CD4-positive, alpha-beta T cell treated with Interleukin-15 for 4 hours (primary cell): Measurements from ENCODE around the gene WNT7A.

ENCODE experiments used
- DNase-seq: peaks from one replicate; pipeline ENCODE4 v3.0.0-alpha.2; 2020; ENCODE audit warnings: low spot score

WNT7A gene

DNA sequence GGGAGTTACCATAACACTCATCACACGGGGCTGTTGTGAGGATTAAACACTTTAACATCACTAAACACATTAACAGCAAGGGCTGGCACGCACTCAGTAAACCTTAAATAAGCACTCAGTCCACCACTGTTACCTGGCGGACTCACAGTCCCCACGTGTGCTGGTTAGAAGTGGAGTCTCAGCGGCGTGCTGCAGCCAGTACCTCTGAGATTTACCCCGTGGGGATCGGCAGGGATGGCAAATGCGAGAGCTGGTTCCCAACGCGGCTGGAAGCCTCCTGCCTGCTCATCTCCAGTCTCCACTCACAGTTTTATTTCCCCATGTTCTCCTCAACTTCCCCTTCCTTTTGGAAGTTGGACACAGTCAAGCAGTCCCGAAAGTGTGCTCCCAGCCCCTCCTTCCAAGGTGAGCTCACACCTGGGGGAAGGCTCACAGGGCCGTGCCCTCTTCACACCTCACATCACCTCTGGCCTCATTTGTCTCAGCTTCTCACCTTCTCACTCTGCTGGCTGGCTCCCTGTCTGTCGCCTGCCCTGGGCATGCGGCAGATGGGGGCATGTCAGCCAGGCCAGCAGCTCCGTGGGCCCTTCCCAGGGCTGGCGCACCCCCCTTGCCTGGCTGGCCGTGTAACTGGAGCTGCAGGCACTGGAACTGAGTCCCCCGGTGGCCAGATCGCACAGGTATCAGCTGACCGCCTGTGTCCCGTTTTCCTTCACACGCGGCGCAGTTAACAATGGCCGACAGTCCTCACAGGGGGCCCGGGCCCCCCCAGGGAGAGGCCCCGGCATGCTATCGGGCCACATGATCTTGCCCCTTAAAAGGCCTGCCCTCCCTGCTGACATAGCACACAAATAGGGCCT is 87.1 kb downstream of the WNT7A start:
- no peak for DNase-seq

DNA sequence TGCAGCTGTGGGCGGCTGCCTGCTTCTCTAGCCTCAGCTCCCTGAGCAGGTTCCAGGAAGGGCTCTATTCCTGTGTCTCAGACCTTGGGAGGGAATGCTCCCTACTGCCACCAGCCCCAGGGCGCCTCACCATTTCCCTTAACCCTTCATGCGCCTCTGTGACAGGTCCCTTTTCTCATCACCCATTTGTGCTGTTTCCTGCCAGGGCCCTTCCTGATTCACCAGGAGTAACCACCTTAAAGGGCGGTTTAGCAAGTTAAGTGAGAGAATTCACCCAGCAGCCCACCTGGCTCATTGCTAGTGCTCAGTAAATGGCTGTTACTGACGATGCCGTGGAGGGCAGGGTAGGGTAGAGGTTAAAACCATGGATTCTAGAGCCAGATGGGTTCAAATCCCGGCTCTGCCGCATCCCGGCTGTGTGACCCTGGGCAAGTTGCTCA is 87.8 kb downstream of the WNT7A start:
- DNase-seq: no peak

DNA sequence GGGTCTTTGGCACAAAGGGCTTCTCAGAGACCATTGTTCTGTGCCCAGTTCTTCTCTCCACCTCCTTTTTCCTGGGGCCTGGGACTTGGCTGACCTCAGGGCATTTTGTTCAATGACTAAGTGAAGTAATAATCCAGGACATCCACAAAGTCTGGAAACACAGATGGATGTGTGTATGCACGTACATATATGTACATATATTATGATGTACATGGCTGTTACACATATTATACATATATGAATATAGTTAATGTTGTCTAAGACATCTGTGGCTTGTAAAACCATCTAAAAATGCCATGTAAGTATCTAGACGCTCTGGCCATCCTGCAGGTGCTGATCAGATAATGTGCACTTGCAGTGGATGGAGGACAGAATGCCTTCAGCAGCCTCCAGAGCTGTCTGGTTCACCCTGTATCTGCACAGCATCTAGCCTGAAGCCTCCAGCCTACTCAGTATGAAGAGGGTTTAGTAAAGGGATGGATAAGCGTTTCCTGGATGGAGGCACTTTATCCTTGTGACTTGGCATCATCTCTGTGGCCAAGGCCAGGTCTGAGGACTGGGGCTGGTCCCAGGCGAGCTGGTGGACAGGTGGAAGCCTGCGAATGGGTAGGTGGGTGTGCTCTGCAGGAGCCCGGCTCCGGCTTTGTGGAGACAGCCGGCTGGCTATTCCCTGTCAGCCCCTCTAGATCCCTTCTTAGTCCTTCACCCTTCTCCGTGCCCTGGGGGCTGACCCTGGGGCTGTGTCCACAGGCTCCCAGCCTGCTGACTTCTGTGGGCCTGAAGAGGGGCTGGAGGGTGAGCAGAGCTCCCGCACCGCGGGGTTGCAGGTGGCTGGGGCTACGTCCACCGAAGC is 88.4 kb downstream of the WNT7A start:
- DNase-seq: no peak

DNA sequence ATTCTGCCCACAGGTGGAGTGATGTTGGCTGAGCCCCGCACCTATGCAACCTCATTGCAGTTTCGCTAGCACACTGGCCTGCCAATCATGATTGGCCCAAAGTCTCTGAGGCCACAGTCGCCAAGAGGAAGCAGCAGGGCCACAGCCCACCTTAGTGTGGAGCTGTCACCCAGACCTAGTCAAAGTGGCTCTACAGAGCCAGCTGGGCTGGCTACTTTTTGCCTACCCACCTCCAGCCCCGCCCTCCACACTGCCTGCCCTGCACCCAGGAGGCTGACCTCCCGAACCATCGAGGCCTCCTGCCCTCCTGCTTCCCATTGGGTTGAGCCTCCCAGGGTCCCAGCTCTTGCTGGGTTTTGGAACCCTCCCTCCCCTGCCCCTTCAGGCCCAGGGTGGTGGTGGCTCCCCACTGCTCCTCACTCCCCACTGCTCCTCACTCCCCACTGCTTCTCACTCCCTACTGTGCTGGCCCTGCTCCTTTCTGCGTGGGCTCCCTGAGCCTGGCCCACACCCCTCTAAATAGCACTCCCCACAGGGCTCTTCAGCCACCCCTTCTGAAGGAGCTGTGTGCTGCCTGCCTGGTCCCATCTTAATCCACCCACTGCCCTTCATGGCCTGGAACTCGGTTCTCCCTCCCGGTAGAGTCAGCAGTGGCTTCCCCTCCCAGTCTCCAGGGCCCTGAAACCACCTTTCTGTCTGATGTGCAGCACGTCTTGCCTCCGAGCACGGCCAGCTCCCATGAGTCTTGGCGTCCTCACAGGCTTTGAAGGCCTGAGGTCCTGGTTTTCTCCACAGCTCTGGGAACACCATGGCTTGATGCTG is 89.3 kb downstream of the WNT7A start:
- no peak for DNase-seq

DNA sequence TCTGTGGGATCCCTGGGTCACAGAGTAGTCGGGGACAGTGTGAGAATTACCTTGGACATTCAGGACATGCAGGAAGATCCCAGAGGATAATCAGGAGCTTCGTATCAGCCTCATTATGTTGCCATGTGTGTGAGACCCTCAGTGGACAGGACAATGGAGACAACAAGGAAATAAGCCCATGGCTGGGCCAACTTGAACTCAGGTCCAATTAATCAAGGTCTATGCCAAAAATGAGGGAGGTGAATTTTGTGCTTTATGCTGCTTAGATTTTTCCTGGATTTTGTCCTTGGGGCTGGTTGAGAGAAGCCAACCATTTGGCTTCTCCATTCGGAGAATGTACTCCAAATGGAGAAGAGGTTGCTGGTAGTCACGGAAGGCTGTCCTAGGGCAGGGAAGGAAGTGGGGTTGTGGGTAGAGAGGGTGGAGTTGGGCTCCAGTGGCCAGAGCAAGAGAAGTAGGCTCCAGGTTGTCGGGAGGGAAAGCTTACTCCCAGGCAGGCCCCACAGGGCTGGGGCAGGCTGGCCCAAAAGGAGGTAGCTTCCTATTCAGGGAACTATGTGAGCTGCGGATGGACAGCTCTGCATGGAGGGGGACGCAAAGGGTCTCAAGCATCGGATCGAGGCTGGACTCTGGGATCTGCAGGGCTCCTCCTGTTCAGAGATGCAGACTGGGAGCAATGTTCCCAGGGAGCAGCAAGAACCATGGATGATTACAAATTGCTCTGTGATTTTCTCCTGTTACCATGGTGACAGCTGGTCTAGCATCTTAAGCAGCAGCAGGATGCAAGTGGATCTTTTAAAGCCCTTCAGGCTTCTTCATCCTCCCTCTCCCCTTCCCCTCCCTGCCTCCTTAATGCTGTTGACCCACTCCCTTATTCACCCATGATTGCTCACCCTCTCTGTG is 91.1 kb downstream of the WNT7A start:
- DNase-seq: no peak

DNA sequence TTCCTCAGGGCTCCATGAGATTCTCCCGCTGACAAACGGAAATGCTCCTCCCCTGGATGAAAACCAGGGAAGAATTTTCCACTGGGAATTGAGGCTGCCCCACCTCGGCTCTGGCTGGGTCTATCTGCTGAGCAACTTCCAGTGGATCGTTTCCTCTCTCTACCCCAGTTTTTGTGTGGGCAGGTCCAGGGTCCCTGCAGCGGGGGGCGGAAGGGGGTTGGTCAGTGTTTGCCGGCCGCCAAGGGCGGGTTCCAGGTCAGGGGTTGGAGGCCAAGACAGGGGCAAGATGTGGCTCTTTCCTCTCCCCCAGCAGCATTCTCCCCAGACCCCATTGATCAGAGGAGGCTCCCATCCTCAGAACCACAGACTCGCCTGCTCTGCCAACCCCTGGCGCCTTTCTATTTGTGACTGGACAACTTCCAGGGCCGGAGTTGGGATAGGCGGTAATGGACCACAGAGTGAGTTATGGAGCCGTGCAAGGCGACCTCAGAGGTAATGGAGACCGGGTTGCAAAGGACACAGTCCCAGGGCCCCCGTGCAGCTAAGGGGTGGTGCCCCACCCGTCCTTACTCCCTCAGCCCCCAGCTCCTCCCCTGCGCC is 92.2 kb downstream of the WNT7A start:
- DNase-seq: no peak

DNA sequence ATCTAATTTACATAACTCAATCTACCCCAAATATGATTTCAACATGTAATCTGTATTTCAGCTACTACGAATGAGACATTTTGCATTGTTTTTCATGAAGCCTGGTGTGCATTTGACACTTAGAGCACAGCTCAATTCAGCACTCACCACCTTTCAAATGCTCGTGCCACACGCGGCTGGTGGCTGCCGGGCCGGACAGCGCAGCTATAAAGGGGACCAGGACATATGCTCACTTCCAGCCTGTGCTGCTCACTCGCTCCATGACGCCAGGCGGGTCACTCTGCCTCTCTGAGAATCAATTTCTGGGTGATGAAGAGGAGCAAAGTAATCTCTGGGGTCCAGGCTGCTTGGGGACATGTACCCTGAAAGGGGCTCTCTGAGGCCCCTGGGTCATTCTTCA is 93.1 kb downstream of the WNT7A start:
- DNase-seq: no peak

DNA sequence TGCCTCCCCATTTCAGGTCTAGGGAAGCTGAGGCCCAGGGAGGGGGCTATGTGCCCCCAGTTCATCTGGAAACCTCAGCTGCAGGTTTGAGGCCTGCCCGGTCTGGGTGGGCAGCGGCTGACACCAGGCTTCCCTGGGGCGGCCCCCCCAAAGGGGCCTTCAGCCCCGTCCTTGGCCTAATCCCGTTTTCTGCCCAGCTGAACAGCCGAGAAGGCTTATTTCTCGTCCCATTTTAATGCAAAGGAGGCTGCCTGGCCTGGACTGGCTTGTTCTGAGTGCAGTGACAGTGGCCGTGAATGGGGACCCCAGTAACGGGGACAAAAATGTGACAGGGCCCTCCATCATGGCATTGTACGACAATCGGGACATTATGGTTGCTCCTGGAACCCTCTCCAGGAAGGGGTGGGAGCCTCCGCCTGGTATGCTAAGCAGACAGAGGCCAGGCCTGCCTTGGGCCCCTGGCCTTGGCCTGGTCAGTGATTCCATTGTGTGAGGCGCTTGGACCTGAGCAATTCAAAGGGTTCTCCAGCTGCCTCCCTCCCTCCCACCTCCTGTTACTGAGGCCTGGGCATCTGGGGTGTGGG is 93.9 kb downstream of the WNT7A start:
- DNase-seq: no peak

DNA sequence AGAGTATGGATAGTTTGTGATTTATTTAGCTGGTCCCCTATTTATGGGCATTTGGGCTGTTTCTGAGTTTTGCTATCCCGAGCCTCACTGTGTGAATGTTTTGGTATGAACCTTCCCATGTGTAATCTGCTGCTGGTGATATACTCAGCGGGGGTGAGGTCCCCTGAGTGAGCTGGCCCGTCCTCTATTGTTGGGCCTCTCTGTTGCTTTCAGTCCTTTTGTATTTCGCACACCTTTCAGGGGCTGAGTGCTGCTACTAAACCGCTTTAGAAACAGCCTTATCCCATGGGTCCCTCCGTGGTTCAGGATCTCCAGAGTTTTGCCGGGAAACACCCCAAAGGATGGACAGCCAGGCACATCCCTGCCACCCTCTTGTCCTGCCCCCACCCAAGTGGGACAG is 94.5 kb downstream of the WNT7A start:
- DNase-seq: no peak

DNA sequence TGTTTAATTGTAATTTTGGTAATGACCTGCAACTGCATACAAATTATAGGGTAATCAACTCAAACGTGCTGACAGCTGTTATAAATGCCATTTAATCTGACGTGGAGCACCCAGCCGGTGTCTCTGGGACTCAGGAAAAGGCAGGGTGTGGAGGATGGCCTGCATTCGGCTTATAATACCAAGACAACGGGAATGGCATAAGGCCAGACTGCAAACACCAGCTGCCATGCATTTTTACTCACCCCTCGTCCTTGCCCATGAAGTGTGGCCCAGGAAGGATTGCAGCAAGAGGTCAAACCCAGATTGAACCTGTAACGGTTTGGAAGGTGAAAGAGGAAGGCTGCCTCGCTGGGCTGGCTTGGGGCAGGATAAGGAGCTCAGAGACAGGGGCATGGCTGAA is 96.4 kb downstream of the WNT7A start:
- DNase-seq: no peak

DNA sequence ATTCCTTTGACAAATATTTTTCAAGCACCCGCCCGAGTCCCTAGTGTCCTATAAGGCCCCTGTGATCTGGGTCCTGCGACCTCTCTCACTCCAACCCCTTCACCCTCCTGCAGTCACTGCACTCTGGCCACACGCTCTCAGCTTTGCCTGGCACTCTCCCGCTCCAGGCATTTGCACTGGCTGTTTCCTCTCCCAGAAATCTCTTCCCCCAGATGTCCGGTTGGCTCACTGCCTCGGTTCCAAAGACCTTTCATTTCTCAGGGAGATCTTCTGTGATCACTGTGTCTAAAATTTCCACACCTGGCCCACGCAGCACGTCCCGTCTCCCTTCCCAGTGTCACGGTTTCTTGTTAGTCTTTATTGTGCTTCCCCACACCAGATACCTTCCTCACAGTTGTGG is 97.4 kb downstream of the WNT7A start:
- no peak for DNase-seq

DNA sequence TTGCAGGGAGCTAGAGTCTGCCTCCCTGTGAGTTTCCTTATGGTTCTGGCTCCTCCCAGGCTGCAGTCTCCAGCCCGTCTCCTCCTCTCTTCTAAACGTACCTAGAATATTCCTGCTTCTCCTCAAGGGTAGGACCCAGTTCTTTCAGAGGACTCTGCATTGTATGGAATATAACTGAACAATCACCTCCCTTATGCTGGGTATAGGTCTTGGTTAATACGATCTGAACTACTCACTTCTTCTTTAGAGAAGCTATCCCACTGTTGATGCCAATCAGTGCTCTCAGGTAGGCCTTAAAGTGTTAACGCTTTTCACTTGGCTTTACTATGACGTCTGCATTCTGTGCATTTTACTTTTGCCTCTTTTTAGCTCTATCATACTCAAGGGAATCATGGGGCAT is 98.5 kb downstream of the WNT7A start:
- DNase-seq: no peak

DNA sequence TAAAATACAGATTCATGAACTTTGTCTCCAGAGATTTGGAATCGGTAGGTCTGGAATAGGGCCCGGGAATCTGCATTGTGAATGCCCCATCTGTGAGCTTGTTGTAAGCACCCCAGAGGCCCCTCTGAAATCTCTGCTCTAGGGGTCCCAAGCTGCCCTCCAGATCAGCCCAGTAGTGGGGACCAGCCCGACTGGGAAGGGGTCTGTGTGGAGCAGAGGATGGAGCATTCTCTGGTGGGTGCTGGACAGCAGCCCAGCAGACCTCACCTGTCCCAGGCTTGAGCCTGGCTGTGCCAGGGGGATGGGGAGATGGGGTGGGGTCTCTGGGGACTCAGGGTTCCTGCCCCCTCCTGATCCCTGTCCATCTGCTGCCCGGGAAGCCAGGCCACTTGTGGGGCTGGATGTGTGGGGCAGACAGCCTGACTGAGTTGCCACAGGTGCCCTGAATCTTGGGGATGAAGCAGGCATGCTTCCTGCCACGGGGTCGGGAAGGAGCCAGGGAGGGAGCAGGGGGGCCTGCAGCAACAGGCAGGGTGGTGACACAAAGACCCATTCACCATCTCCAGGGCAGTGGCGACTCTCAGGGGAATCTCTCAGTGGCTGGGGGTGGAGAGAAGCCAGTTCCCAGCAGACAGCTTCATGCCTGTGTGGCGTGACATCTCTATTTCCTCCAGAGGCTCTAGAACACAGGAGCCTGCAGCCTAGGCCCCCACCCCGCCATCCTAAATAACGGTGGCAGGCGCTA is 99.3 kb downstream of the WNT7A start:
- DNase-seq: no peak

DNA sequence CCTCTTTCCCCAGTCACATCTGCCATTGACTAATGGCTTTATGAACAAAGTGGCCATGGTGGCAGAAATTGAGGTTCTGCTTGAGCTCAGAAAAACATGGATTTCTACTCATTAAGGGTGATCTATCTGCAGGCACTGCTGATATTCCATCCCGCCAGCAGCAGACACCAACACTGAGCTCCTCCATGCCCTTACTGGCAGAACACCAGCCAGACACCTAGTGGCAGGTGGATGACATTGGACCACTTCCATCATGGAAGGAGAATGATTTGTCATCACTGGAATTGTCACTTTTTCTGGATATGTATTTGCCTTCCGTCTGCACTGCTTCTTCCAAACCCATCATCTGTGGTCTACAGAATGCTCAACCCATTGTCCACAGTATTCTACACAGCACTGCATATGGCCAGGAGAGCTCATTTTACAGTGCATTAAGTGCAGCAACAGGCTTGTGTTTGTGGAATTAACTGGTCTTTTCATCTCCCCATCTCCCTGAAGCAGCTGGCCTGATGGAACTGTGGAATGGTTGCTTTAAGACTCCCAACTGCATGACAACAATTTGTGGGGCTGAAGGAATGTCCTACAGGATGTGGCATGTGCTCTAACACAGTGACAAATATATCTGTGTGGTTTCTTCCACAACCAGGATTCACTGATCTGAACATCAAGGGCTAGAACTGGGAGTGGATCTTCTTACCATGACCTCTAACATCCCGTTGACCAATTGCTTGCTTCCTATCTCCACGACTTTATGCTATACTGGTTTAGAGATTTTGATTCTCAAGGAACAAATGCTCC is 103.4 kb downstream of the WNT7A start:
- DNase-seq: no peak

DNA sequence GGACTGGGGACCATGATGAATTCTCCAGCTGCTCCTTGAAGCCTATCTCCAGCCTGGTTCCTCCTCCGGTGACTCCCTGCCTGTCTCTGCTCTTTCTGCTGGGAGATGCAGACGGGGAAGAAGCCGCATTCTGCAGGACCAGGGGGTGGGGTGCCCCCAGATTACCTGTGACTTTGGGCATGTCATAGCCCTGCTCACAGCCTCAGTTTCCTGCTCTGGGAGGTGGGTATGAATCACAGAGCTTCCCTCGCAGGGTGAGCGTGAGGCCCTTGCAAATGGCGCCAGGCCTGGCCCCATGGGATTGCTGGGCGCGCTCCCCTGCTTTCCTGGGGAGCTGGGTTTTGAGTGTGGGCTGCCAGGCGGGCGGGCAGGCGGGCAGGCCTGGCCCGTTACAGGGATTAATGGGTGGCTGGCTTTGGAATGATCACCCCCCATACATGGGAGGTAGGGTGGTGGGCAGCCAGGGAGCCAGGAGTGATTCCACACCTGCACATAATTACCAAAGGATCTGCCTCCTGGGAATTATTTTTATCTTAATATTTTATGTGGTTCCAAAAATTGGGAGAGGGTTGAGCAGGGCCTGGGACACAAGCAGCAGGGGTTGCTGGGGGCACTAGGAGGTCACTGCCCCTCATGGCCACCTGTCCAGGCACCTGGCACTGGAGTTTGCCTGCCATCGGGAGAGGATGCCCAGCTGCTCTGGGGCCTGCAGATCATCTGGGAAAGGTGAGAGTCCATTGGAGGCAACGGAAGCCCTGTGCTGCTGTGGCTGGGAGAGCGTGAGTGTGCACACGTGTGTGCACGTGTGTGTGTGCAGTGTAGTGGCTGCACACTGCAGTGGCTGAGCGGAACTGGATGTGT is 106.8 kb downstream of the WNT7A start:
- no peak for DNase-seq

DNA sequence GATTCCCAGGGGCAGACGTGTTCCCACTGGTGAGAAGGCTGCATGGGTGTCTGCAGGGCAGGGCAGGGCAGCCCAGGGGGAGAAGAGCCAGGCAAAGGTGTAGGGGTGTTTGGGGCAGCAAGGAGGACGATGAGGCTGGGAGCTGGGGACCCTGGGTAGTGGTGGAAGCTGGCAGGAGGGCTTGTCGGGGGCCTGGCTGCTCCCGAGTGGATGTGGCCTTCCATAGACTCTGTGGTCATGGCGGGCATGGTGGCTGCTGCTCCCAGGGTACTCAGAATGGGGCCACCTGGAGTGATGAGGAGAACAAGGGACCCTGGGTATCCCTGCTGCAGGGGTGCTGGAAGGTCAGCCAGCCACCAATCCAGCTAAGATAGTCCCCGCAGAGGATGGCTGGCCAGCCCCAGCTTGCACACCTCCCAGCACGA is 107.5 kb downstream of the WNT7A start:
- DNase-seq: no peak

DNA sequence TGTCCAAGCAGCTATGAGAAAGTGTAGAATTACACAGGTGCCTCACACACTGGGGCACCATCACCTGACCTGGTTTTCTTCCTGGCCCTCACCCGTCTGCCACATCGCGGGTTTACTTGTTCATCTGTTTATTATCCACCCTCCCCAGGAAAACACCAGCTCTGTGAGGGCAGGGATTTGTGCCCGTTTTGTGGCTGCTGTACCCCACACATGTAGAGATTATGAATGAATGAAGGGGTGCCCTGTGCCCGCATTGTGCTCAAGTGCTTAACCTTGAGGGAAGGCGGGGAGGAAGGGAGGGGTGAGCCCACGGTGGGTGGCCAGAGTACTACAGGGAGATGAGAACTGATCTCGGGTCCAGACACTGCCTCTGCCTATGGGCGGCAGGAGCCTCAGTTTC is 108.4 kb downstream of the WNT7A start:
- DNase-seq: no peak
